Mononuclear cell (primary cell): ENCODE results near the gene P3H1. TPM values are rescaled to one million over a fixed set of nuclear protein-coding genes. Genes with fewer than 3 reads are reported as not detected.
"Not testable (repeated sequence)": the region's sequence is repeated elsewhere in the genome, so short reads cannot be mapped to it uniquely, and the experiment has no call there.

ENCODE experiments used
- H3K27me3 ChIP-seq: 2 replicates; pipeline ENCODE4 v1.6.0; 2011; ENCODE audit warnings: low read length, control low read depth; ENCODE audit not compliant: insufficient read depth
- H3K4me1 ChIP-seq: 2 replicates; pipeline ENCODE4 v1.5.1; 2011; ENCODE audit warnings: mild to moderate bottlenecking, low read length, control low read depth; ENCODE audit not compliant: insufficient read depth
- H3K4me3 ChIP-seq: 2 replicates; pipeline ENCODE4 v1.5.1; 2011; ENCODE audit warnings: mild to moderate bottlenecking, low read length, moderate library complexity
- H3K9me3 ChIP-seq: 2 replicates; pipeline ENCODE4 v1.5.1; 2011; ENCODE audit warnings: low read depth, mild to moderate bottlenecking, control low read depth, low read length
- total RNA-seq: library from RNA; depleted of rRNA; stranded (reverse); fragments of >200 nt; gene quantifications from one replicate; pipeline ENCODE4 v1.2.3, GENCODE V29; 2012

The P3H1 gene
- total RNA-seq, 1 donor = 12.7 TPM

GRCh38 chr1:42733415-42734200 lies 33.2 kb downstream of the P3H1 start:
- H3K4me1 ChIP-seq = peaks cover 22% of the 10 kb centered on the region
- no peaks in the 10 kb centered on the region for H3K9me3 ChIP-seq
- no peaks in the 10 kb centered on the region for H3K27me3 ChIP-seq
- no peak overlapping the region for H3K4me3 ChIP-seq

DNA sequence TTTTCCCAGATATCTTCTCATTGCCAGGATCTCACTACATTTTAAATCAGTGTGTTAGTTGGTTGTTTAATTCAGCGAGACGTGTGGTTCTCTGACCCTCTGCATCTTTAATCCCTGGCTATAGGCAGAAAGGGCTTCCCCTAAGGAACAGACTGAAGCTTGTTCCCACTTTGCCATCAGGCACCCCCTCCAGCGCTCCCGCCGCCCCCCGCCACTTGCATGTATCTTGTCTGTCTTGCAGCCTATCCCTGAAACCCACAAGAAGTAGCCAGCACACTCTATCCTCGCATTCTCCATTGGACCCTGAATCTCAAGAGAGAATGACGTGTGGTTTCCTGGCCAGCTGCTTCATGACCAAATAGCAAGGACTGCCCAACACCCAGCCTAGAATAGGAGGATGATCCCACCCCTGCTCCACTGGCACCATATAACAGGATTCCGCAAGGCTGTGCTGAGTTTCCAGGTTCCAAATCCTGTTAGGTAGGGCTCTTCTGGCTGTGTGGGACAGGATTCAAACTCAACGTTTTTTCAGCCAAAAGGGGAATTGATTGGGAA lies 34.6 kb downstream of the P3H1 start:
- Histone ChIP-seq H3K9me3 (no peaks in the 10 kb centered on the region), H3K4me3 (no peak overlapping the region), H3K27me3 (no peaks in the 10 kb centered on the region), H3K4me1 (peaks cover 12% of the 10 kb centered on the region)

DNA sequence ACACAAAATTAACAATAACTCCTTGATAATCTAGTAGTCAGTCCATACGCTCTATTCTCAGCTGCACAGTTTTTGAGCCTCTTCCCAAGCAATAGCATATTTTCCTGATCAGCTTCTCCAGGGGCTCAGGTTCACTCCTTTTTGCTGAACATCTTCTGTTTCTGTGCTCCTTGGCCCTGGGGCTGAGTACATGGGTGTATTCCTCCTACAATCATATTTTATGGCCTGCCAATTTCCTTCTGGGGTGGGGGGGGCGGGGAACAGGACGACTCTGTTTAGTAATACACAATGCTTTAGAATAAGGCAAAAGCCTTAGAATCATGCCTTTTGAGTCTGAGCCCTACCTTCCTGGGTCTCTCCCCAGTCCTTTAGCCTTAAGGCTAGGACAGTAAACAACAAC lies 35.2 kb downstream of the P3H1 start:
- H3K9me3 ChIP-seq = no peaks in the 10 kb centered on the region
- no peak overlapping the region for H3K4me3 ChIP-seq
- peaks cover 5% of the 10 kb centered on the region for H3K4me1 ChIP-seq
- H3K27me3 ChIP-seq = no peaks in the 10 kb centered on the region

GRCh38 chr1:42730988-42731387 lies 35.8 kb downstream of the P3H1 start:
- no peaks in the 10 kb centered on the region for H3K4me1 ChIP-seq
- H3K27me3 ChIP-seq = no peaks in the 10 kb centered on the region
- no peaks in the 10 kb centered on the region for H3K9me3 ChIP-seq
- H3K4me3 ChIP-seq = no peak overlapping the region

DNA sequence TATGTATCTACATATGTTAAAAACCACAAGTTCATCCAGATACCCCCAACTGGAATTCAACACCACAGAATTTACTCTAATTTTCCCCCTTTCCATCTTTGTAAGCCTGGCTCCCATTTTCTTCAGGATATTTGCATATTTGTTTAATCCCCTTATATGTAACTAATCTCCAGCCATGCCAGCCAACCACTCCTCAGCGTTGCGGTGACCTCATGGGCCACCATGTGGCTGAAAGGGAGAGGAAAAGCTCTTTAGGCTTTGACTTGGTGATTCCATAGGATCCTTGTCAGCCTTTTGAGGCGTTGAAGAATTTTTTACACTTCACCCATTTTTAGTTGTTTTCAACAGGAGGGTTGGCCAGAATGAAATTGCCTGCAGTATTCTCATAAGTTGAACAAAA lies 36.8 kb downstream of the P3H1 start:
- H3K4me1 ChIP-seq = no peaks in the 10 kb centered on the region
- H3K4me3 ChIP-seq = no peak overlapping the region
- no peaks in the 10 kb centered on the region for H3K27me3 ChIP-seq
- H3K9me3 ChIP-seq = no peaks in the 10 kb centered on the region

DNA sequence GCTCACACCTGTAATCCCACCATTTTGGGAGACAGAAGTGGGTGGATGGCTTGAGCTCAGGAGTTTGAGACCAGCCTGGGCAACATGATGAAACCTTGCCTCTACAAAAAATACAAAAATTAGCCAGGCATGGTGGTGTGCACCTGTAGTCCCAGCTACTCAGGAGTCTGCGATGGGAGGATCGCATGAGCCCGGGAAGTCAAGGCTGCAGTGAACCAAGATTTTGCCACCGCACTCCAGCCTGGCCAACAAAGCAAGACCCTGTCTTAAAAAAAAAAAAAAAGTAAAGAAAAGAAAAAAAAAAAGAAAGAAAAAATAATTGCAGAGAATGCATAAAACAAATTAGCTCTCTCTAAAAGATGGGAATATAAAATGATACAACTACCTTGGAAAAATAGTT lies 41.0 kb downstream of the P3H1 start:
- H3K9me3 ChIP-seq, H3K4me1 ChIP-seq, H3K27me3 ChIP-seq, H3K4me3 ChIP-seq: not testable (repeated sequence)

DNA sequence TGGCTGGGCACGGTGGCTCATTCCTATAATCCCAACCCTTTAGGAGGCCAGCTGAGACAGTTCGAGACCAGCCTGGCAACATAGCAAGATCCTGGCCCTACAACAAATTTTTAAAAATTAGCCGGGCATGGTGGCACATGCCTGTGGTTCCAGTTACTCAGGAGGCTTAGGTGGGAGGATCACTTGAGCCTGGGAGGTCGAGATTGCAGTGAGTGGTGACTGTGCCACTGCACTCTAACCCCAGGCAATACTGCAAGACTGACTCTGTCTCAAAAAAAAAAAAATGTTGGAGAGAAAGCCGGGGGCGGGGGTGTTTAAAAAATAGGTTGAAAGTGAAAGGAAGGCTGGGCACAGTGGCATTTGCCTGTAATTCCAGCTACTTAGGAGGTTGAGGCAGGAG lies 43.3 kb downstream of the P3H1 start:
- Histone ChIP-seq H3K9me3 (no peaks in the 10 kb centered on the region), H3K27me3 (no peaks in the 10 kb centered on the region), H3K4me3 (no peak overlapping the region), H3K4me1 (no peaks in the 10 kb centered on the region)

GRCh38 chr1:42722403-42722802 lies 44.4 kb downstream of the P3H1 start:
- H3K9me3 ChIP-seq, H3K27me3 ChIP-seq, H3K4me3 ChIP-seq, H3K4me1 ChIP-seq: not testable (repeated sequence)

GRCh38 chr1:42721926-42722325 lies 44.9 kb downstream of the P3H1 start:
- Histone ChIP-seq H3K4me3 (no peak overlapping the region), H3K27me3 (no peaks in the 10 kb centered on the region), H3K4me1 (no peaks in the 10 kb centered on the region), H3K9me3 (no peaks in the 10 kb centered on the region)

DNA sequence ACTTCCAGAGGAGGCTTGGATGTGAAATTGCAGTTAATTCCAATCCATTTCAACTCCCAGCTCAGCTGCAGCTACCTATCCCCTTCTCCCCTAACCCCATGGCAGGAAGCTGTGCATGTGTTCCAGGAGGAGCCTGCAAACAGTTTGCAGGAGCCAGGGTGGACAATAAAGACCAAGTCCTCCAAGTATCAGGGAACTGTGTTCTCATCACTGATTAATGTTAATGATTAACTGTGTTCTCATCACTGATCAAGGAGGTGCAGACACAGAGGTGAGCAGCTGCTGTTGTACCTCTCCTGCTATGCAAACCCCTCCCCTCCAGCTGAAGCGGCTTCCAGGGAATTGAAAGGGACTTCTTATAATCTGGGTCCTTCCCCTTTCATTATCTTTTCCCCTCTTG lies 46.0 kb downstream of the P3H1 start:
- Histone ChIP-seq H3K4me3 (no peak overlapping the region), H3K9me3 (no peaks in the 10 kb centered on the region), H3K27me3 (no peaks in the 10 kb centered on the region), H3K4me1 (no peaks in the 10 kb centered on the region)

GRCh38 chr1:42714441-42714840 lies 52.4 kb downstream of the P3H1 start:
- not testable (repeated sequence) for H3K27me3 ChIP-seq, H3K4me1 ChIP-seq, H3K4me3 ChIP-seq
- H3K9me3 ChIP-seq = peaks cover 19% of the 10 kb centered on the region

GRCh38 chr1:42713293-42713692 lies 53.5 kb downstream of the P3H1 start:
- H3K27me3 ChIP-seq = no peaks in the 10 kb centered on the region
- H3K4me1 ChIP-seq = no peaks in the 10 kb centered on the region
- no peak overlapping the region for H3K4me3 ChIP-seq
- peaks cover 19% of the 10 kb centered on the region for H3K9me3 ChIP-seq

DNA sequence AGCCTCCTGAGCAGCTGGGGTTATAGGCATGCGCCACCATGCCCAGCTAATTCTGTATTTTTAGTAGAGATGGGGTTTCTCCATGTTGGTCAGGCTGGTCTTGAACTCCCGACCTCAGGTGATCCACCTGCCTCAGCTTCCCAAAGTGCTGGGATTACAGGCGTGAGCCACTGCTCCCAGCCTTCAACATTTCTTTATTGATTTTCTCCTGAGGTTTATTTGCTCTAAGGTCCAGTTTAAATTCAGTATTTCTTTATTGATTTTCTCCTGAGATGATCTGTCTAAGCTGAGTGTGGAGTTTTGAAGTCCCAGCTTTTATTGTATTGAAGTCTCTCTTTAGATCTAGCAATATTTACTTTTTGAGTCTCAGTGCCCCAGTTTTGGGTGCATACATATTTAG lies 54.0 kb downstream of the P3H1 start:
- not testable (repeated sequence) for H3K4me3 ChIP-seq, H3K4me1 ChIP-seq
- H3K9me3 ChIP-seq = peaks cover 19% of the 10 kb centered on the region

GRCh38 chr1:42703888-42704464 lies 62.9 kb downstream of the P3H1 start:
- Histone ChIP-seq H3K9me3 (no peaks in the 10 kb centered on the region), H3K4me3 (no peak overlapping the region), H3K4me1 (no peaks in the 10 kb centered on the region), H3K27me3 (no peaks in the 10 kb centered on the region)

More for the DNA sequence above, 54.0 kb downstream of the P3H1 start:
- not testable (repeated sequence) for H3K27me3 ChIP-seq

DNA sequence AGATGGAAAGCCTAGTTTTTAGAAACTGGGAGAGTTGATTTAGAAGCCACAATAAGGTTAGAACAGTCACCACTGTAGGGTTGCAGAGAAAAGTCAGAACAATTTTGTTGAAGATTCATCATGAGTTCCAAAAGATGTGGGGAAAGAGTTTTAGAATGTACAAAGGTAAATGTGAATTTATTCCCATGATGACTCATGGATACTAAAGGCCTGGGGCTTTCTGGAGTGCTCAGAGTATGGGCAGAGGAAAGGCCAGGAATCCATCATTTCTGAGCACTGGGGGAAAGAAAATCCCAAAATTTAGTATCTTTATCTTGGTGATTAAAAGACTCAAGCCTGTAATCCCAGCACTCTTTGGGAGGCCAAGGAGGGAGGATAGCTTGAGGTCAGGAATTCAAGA lies 66.8 kb downstream of the P3H1 start:
- H3K4me1 ChIP-seq = no peaks in the 10 kb centered on the region
- no peak overlapping the region for H3K4me3 ChIP-seq

More for the DNA sequence above, 66.8 kb downstream of the P3H1 start:
- Histone ChIP-seq H3K27me3 (no peaks in the 10 kb centered on the region), H3K9me3 (no peaks in the 10 kb centered on the region)
